Measurements from ENCODE around the gene FAM117B. TPM values are rescaled to one million over a fixed set of nuclear protein-coding genes. Genes with fewer than 3 reads are reported as not detected.

FAM117B gene
- total and polyA plus RNA-seq, 12 donors, result 0.49 to 3.9 (median 2.3) TPM

GRCh38 chr2:202723746-202724145 lies 89.0 kb downstream of the FAM117B start:
- intact Hi-C loops (cut with DNase I), result no loop called here
- WGBS, 2 donors, result 95 to 98% methylated on average over 5 of the region's 5 CpGs
- peaks cover 0 to 3% (median 0%) of the 10 kb centered on the region in 9 donors for H3K4me1 ChIP-seq
- peaks cover 0 to 16% (median 0%) of the 10 kb centered on the region in 9 donors for H3K36me3 ChIP-seq
- no peak overlapping the region for H3K4me3 ChIP-seq
- no peak for TF ChIP-seq CTCF (IDR thresholded peaks at IDR 0.05)
- H3K27me3 ChIP-seq, result no peaks in the 10 kb centered on the region
- H3K9me3 ChIP-seq, result no peaks in the 10 kb centered on the region
- no peak for DNase-seq
- no peak for ATAC-seq
- no peak overlapping the region for H3K27ac ChIP-seq

- no peak overlapping the region for H3K4me3 ChIP-seq
- peaks cover 0 to 22% (median 0%) of the 10 kb centered on the region in 9 donors for H3K36me3 ChIP-seq
- WGBS, 2 donors, result 66 to 71% methylated on average over 3 of the region's 3 CpGs
- no peak for TF ChIP-seq CTCF (IDR thresholded peaks at IDR 0.05)
- intact Hi-C loops (cut with DNase I), result no loop called here
- H3K4me1 ChIP-seq, result peaks cover 0 to 3% (median 0%) of the 10 kb centered on the region in 9 donors
- H3K27me3 ChIP-seq, result no peaks in the 10 kb centered on the region
- DNase-seq, result no peak
- ATAC-seq, result no peak
- no peak overlapping the region for H3K27ac ChIP-seq
- no peaks in the 10 kb centered on the region for H3K9me3 ChIP-seq
Measured at GRCh38 chr2:202726070-202726469, 91.3 kb downstream of the FAM117B start.

GRCh38 chr2:202736826-202737225 lies 102.1 kb downstream of the FAM117B start:
- intact Hi-C loops (cut with DNase I), result no loop called here
- H3K27ac ChIP-seq, result no peak overlapping the region
- no peaks in the 10 kb centered on the region for H3K4me1 ChIP-seq
- TF ChIP-seq CTCF (IDR thresholded peaks at IDR 0.05), result no peak
- DNase-seq, result no peak
- H3K4me3 ChIP-seq, result no peak overlapping the region
- 93% methylated on average over 1 of the region's 1 CpG for WGBS, 2 donors
- peaks cover 0 to 27% (median 9%) of the 10 kb centered on the region in 11 donors for H3K9me3 ChIP-seq
- H3K27me3 ChIP-seq, result no peaks in the 10 kb centered on the region
- no peak for ATAC-seq
- H3K36me3 ChIP-seq, result peaks cover 0 to 19% (median 0%) of the 10 kb centered on the region in 9 donors

GRCh38 chr2:202743613-202744012 lies 108.8 kb downstream of the FAM117B start:
- Histone ChIP-seq H3K9me3 (peaks cover 0 to 33% (median 11%) of the 10 kb centered on the region in 11 donors), H3K36me3 (peaks cover 0 to 22% (median 0%) of the 10 kb centered on the region in 9 donors), H3K4me3 (no peak overlapping the region), H3K27me3 (no peaks in the 10 kb centered on the region), H3K27ac (no peak overlapping the region), H3K4me1 (no peaks in the 10 kb centered on the region)
- 97 to 100% methylated on average over 1 of the region's 1 CpG for WGBS, 2 donors
- DNase-seq, result no peak
- ATAC-seq, result no peak
- intact Hi-C loops (cut with DNase I), result no loop called here
- no peak for TF ChIP-seq CTCF (IDR thresholded peaks at IDR 0.05)

Data from heart right ventricle (tissue), 16 donors.